Astrocyte (in vitro differentiated cells and primary cell): ENCODE data around the gene TPH2. TPM values are rescaled to one million over a fixed set of nuclear protein-coding genes. Genes with fewer than 3 reads are reported as not detected.

Experiments used
- DNase-seq: peaks from one replicate; pipeline ENCODE4 v3.0.0-alpha.2; 2010; ENCODE audit warnings: low read depth
- FAIRE-seq: peaks from 2 replicates; lab custom pipeline; 2011; peaks lifted over from hg19 to GRCh38; lab: Jason Lieb, UNC
- H2AFZ ChIP-seq: 2 replicates; pipeline ENCODE4 v1.6.0; 2012; ENCODE audit warnings: low read depth, low read length, inconsistent platforms
- H3K27ac ChIP-seq: 2 replicates; pipeline ENCODE4 v1.5.1; 2011; ENCODE audit warnings: low read depth, low read length, inconsistent platforms
- H3K27me3 ChIP-seq: 2 replicates; pipeline ENCODE4 v1.6.0; 2011; ENCODE audit warnings: low read length, inconsistent platforms; ENCODE audit not compliant: insufficient read depth
- H3K36me3 ChIP-seq: 2 replicates; pipeline ENCODE4 v1.5.1; 2011; ENCODE audit warnings: low read length, inconsistent platforms; ENCODE audit not compliant: insufficient read depth
- H3K4me1 ChIP-seq: 2 replicates; pipeline ENCODE4 v1.5.1; 2011; ENCODE audit warnings: low read length, inconsistent platforms; ENCODE audit not compliant: insufficient read depth
- H3K4me2 ChIP-seq: 2 replicates; pipeline ENCODE4 v1.6.0; 2012; ENCODE audit warnings: low read length, inconsistent platforms
- H3K4me3 ChIP-seq: 2 replicates; pipeline ENCODE4 v1.5.1; 2011; ENCODE audit warnings: low read depth, mild to moderate bottlenecking, low read length, inconsistent platforms; ENCODE audit not compliant: insufficient read depth
- H3K79me2 ChIP-seq: 2 replicates; pipeline ENCODE4 v1.6.0; 2012; ENCODE audit warnings: mild to moderate bottlenecking, low read length, inconsistent platforms; ENCODE audit not compliant: insufficient read depth
- H3K9ac ChIP-seq: 2 replicates; pipeline ENCODE4 v1.6.0; 2012; ENCODE audit warnings: mild to moderate bottlenecking, low read length, inconsistent platforms
- H3K9me3 ChIP-seq: 2 replicates; pipeline ENCODE4 v1.5.1; 2012; ENCODE audit warnings: low read depth, mild to moderate bottlenecking, low read length, inconsistent platforms; ENCODE audit not compliant: insufficient read depth
- H4K20me1 ChIP-seq: 2 replicates; pipeline ENCODE4 v1.6.0; 2012; ENCODE audit warnings: low read length, inconsistent platforms; ENCODE audit not compliant: insufficient read depth
- H3K27ac Mint-ChIP-seq: one replicate; pipeline ENCODE4 v1.8.0; 2021; ENCODE audit warnings: mild to moderate bottlenecking, mixed read lengths; ENCODE audit not compliant: unreplicated experiment
- H3K27me3 Mint-ChIP-seq: one replicate; pipeline ENCODE4 v1.8.0; 2021; ENCODE audit warnings: low read depth, mixed read lengths; ENCODE audit not compliant: unreplicated experiment
- H3K36me3 Mint-ChIP-seq: one replicate; pipeline ENCODE4 v1.8.0; 2021; ENCODE audit warnings: low read depth, mixed read lengths; ENCODE audit not compliant: unreplicated experiment
- H3K4me1 Mint-ChIP-seq: one replicate; pipeline ENCODE4 v1.8.0; 2021; ENCODE audit warnings: low read depth, mixed read lengths; ENCODE audit not compliant: unreplicated experiment
- H3K4me3 Mint-ChIP-seq: one replicate; pipeline ENCODE4 v1.8.0; 2021; ENCODE audit warnings: mild to moderate bottlenecking, moderate library complexity, mixed read lengths; ENCODE audit not compliant: unreplicated experiment
- H3K9me3 Mint-ChIP-seq: one replicate; pipeline ENCODE4 v1.8.0; 2021; ENCODE audit warnings: mild to moderate bottlenecking, mixed read lengths; ENCODE audit not compliant: unreplicated experiment
- EZH2 ChIP-seq: IDR thresholded peaks from 2 replicates; pipeline ENCODE4 v1.6.1; 2012; ENCODE audit warnings: mild to moderate bottlenecking, low read length, inconsistent platforms; ENCODE audit not compliant: insufficient read depth
- total RNA-seq: library from RNA; stranded (reverse); gene quantifications from 2 replicates; pipeline ENCODE4 v1.2.1, GENCODE V29; 2021
- TF ChIP-seq, protein P1 (sequence below): IDR thresholded peaks from 2 replicates; pipeline ENCODE4 v1.5.1; 2011; ENCODE audit warnings: low read depth, mild to moderate bottlenecking, inconsistent platforms, low read length, moderate library complexity; ENCODE audit not compliant: insufficient read depth

Gene TPH2
- total RNA-seq, 1 donor from 2014 or later, result 0.30 TPM

DNA sequence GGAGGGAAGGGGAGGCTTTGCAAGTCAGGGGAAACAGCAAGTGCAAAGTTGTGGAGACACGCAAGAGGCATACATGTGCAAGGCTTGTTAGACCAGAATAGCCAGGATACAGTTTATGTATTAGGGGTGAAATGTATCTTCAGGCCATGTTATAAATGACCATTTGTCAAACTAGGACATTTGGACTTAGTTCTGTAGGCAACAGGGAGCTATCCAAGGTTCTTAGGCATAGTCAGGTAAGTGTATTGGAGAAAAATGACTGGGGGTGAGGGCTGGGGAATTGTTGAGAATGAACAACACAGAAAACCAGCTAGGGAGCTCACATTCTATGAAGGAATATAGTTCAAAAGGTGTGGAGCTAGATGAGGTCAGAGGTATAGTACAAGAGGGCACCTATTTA lies 42.5 kb downstream of the TPH2 start:
- Histone ChIP-seq H2AFZ (no peak overlapping the region), H3K4me1 (no peaks in the 10 kb centered on the region), H4K20me1 (no peaks in the 10 kb centered on the region), H3K27me3 (no peaks in the 10 kb centered on the region), H3K4me2 (no peak overlapping the region), H3K4me3 (no peak overlapping the region), H3K9me3 (no peaks in the 10 kb centered on the region), H3K27ac (no peak overlapping the region), H3K36me3 (no peaks in the 10 kb centered on the region), H3K79me2 (no peaks in the 10 kb centered on the region), H3K9ac (no peak overlapping the region)
- no peaks in the 10 kb centered on the region for H3K36me3 Mint-ChIP-seq
- FAIRE-seq (no peak), DNase-seq (no peak)
- TF ChIP-seq, protein P1, sequence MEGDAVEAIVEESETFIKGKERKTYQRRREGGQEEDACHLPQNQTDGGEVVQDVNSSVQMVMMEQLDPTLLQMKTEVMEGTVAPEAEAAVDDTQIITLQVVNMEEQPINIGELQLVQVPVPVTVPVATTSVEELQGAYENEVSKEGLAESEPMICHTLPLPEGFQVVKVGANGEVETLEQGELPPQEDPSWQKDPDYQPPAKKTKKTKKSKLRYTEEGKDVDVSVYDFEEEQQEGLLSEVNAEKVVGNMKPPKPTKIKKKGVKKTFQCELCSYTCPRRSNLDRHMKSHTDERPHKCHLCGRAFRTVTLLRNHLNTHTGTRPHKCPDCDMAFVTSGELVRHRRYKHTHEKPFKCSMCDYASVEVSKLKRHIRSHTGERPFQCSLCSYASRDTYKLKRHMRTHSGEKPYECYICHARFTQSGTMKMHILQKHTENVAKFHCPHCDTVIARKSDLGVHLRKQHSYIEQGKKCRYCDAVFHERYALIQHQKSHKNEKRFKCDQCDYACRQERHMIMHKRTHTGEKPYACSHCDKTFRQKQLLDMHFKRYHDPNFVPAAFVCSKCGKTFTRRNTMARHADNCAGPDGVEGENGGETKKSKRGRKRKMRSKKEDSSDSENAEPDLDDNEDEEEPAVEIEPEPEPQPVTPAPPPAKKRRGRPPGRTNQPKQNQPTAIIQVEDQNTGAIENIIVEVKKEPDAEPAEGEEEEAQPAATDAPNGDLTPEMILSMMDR, result no peak
- no peak for TF ChIP-seq EZH2
- H3K27ac Mint-ChIP-seq, result no peak overlapping the region
- no peaks in the 10 kb centered on the region for H3K27me3 Mint-ChIP-seq
- H3K4me3 Mint-ChIP-seq, result no peak overlapping the region
- no peaks in the 10 kb centered on the region for H3K4me1 Mint-ChIP-seq
- no peaks in the 10 kb centered on the region for H3K9me3 Mint-ChIP-seq

DNA sequence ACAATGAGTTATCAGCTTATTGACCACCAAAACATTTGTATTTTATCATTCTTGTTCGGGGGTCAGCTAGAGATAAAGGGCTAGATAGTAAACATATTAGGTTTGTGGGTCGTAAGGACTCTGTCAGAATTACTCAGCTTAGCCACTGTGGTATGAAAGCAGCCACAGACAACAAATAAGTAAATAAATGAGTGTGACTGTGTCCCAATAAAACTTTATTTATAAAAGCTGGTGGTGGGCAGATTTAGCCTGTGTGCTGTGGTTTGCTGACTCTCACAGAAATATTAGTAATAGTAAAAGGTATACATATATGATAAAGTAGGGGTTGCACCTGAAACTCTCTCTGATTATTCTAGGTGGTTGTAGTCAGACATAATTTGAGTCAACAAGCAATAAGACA lies 56.1 kb downstream of the TPH2 start:
- DNase-seq, result no peak
- no peaks in the 10 kb centered on the region for H3K27me3 Mint-ChIP-seq

GRCh38 chr12:71999795-72000194 lies 61.1 kb downstream of the TPH2 start:
- DNase-seq, result peak; percentile 16
- H3K36me3 ChIP-seq, result no peaks in the 10 kb centered on the region
- no peak overlapping the region for H3K27ac Mint-ChIP-seq
- TF ChIP-seq, protein P1, result no peak
- TF ChIP-seq EZH2, result no peak
- H3K27ac ChIP-seq, result no peak overlapping the region
- H3K4me2 ChIP-seq, result no peak overlapping the region
- no peaks in the 10 kb centered on the region for H3K27me3 Mint-ChIP-seq
- H3K9ac ChIP-seq, result no peak overlapping the region
- H2AFZ ChIP-seq, result no peak overlapping the region
- no peaks in the 10 kb centered on the region for H3K9me3 ChIP-seq
- no peaks in the 10 kb centered on the region for H3K4me1 ChIP-seq
- no peaks in the 10 kb centered on the region for H3K36me3 Mint-ChIP-seq
- H3K4me3 ChIP-seq, result no peak overlapping the region
- H3K27me3 ChIP-seq, result no peaks in the 10 kb centered on the region
- H3K4me3 Mint-ChIP-seq, result no peak overlapping the region
- H3K79me2 ChIP-seq, result no peaks in the 10 kb centered on the region
- peak; percentile 86 for FAIRE-seq
- no peaks in the 10 kb centered on the region for H3K9me3 Mint-ChIP-seq
- no peaks in the 10 kb centered on the region for H4K20me1 ChIP-seq
- H3K4me1 Mint-ChIP-seq, result peaks cover 15% of the 10 kb centered on the region

More for the DNA sequence above, 56.1 kb downstream of the TPH2 start:
- no peak overlapping the region for H3K27ac ChIP-seq
- H4K20me1 ChIP-seq, result no peaks in the 10 kb centered on the region
- H3K4me1 ChIP-seq, result no peaks in the 10 kb centered on the region
- Mint-ChIP-seq H3K27ac (no peak overlapping the region), H3K4me3 (no peak overlapping the region), H3K4me1 (peaks cover 9% of the 10 kb centered on the region), H3K36me3 (no peaks in the 10 kb centered on the region), H3K9me3 (no peaks in the 10 kb centered on the region)
- no peaks in the 10 kb centered on the region for H3K9me3 ChIP-seq
- FAIRE-seq, result no peak
- H3K4me3 ChIP-seq, result no peak overlapping the region
- no peaks in the 10 kb centered on the region for H3K27me3 ChIP-seq
- H3K9ac ChIP-seq, result no peak overlapping the region
- no peak overlapping the region for H2AFZ ChIP-seq
- TF ChIP-seq, protein P1, result no peak
- no peak for TF ChIP-seq EZH2
- H3K4me2 ChIP-seq, result no peak overlapping the region
- no peaks in the 10 kb centered on the region for H3K36me3 ChIP-seq
- H3K79me2 ChIP-seq, result no peaks in the 10 kb centered on the region
